Measurements from ENCODE around the gene HIGD2B. TPM values are rescaled to one million over a fixed set of nuclear protein-coding genes. Genes with fewer than 3 reads are reported as not detected.
A peak's percentile ranks its signal among the peaks of the same experiment; 100 is the strongest.
"Not testable (repeated sequence)": the region's sequence is repeated elsewhere in the genome, so short reads cannot be mapped to it uniquely, and the experiment has no call there.

Gene HIGD2B
- total RNA-seq, 1 donor from 2014 or later = not detected

GRCh38 chr15:72728821-72729220 is 42.8 kb upstream of the HIGD2B start:
- H3K4me1 ChIP-seq = no peaks in the 10 kb centered on the region
- H3K27ac ChIP-seq = no peak overlapping the region
- H3K9me3 ChIP-seq = no peaks in the 10 kb centered on the region
- peaks cover 2 to 43% of the 10 kb centered on the region in 2 donors for H3K36me3 ChIP-seq
- H3K27me3 ChIP-seq = no peaks in the 10 kb centered on the region
- no peak for TF ChIP-seq CTCF (IDR thresholded peaks at IDR 0.05)
- no peak for DNase-seq (ENCODE audit: low spot score in 2 of 2)
- intact Hi-C loops (cut with DNase I) = no loop called here
- no peak overlapping the region for H3K4me3 ChIP-seq

DNA sequence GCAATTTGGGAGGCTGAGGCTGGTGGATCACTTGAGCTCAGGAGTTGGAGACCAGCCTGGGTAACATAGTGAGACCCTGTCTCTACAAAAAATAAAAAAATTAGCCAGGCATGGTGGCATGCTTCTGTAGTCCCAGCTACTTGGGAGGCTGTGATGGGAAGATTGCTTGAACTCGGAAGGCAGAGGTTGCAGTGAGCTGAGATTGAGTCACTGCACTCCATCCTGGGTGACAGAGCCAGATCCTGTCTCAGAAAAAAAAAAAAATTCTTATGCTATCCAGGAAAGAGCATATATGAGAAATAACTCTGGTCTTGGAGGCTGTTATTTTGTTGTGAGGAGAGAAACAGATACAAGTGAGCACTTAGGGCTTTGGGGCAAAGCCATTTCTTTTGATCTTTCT is 42.3 kb upstream of the HIGD2B start:
- peaks cover 2 to 37% of the 10 kb centered on the region in 2 donors for H3K36me3 ChIP-seq
- intact Hi-C loops (cut with DNase I); H3K4me1 ChIP-seq; H3K9me3 ChIP-seq; DNase-seq (ENCODE audit: low spot score in 2 of 2); H3K4me3 ChIP-seq; H3K27ac ChIP-seq; H3K27me3 ChIP-seq: not testable (repeated sequence)

DNA sequence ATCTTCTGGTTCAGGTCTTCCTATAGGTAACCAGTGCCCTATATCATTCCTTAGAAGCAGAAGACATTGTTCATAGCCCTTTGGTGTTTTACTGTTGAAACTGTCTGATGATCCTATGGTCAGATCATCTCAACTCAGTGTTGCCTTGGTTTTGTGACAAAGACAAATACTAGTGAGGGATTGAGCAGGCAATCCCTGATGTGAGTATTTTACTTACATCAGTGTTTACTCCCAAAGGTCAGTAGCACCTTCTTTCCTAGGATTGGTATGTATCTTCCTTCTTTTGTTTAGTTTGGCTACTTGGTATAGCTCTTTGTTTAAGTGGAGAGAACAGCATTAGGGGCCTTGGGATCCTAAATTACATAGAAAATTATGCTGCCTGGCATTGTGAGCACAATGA is 41.2 kb upstream of the HIGD2B start:
- no peak overlapping the region for H3K4me3 ChIP-seq
- intact Hi-C loops (cut with DNase I) = no loop called here
- no peak for TF ChIP-seq CTCF (IDR thresholded peaks at IDR 0.05)
- no peaks in the 10 kb centered on the region for H3K4me1 ChIP-seq
- no peaks in the 10 kb centered on the region for H3K9me3 ChIP-seq
- no peaks in the 10 kb centered on the region for H3K27me3 ChIP-seq
- no peak for DNase-seq (ENCODE audit: low spot score in 2 of 2)
- H3K36me3 ChIP-seq = peaks cover 2 to 30% of the 10 kb centered on the region in 2 donors
- no peak overlapping the region for H3K27ac ChIP-seq

GRCh38 chr15:72725851-72726250 is 39.9 kb upstream of the HIGD2B start:
- H3K4me3 ChIP-seq; H3K9me3 ChIP-seq; H3K4me1 ChIP-seq; intact Hi-C loops (cut with DNase I); H3K27me3 ChIP-seq; DNase-seq (ENCODE audit: low spot score in 2 of 2); H3K27ac ChIP-seq: not testable (repeated sequence)
- peaks cover 2 to 22% of the 10 kb centered on the region in 2 donors for H3K36me3 ChIP-seq

GRCh38 chr15:72725446-72725845 is 39.5 kb upstream of the HIGD2B start:
- TF ChIP-seq CTCF (IDR thresholded peaks at IDR 0.05) = no peak
- no peaks in the 10 kb centered on the region for H3K4me1 ChIP-seq
- peaks cover 2 to 22% of the 10 kb centered on the region in 2 donors for H3K36me3 ChIP-seq
- H3K9me3 ChIP-seq = no peaks in the 10 kb centered on the region
- H3K27me3 ChIP-seq = no peaks in the 10 kb centered on the region
- no peak overlapping the region for H3K4me3 ChIP-seq
- no peak for DNase-seq (ENCODE audit: low spot score in 2 of 2)
- intact Hi-C loops (cut with DNase I) = no loop called here
- no peak overlapping the region for H3K27ac ChIP-seq

- DNase-seq (ENCODE audit: low spot score in 2 of 2) = no peak
- H3K4me1 ChIP-seq = no peaks in the 10 kb centered on the region
- intact Hi-C loops (cut with DNase I) = loop anchor here (5.0 kb wide), 1 partner anchor 548 kb away; no protein-coding TSS in a partner anchor
- H3K4me3 ChIP-seq = no peak overlapping the region
- no peak for TF ChIP-seq CTCF (IDR thresholded peaks at IDR 0.05)
- H3K27me3 ChIP-seq = no peaks in the 10 kb centered on the region
- H3K27ac ChIP-seq = no peak overlapping the region
- no peaks in the 10 kb centered on the region for H3K9me3 ChIP-seq
- H3K36me3 ChIP-seq = peaks cover 2 to 22% of the 10 kb centered on the region in 2 donors
Measured at GRCh38 chr15:72724028-72724427, 38.0 kb upstream of the HIGD2B start.

- no peaks in the 10 kb centered on the region for H3K9me3 ChIP-seq
- H3K4me1 ChIP-seq = no peaks in the 10 kb centered on the region
- intact Hi-C loops (cut with DNase I) = loop anchor here (5.0 kb wide), 1 partner anchor 550 kb away; no protein-coding TSS in a partner anchor
- H3K36me3 ChIP-seq = peaks cover 5 to 18% of the 10 kb centered on the region in 2 donors
- TF ChIP-seq CTCF (IDR thresholded peaks at IDR 0.05) = peak; percentile 30 to 65 (median 45)
- DNase-seq (ENCODE audit: low spot score in 2 of 2) = peak in 1 of 2 donors; percentile 71
- no peak overlapping the region for H3K27ac ChIP-seq
- H3K27me3 ChIP-seq = no peaks in the 10 kb centered on the region
- no peak overlapping the region for H3K4me3 ChIP-seq
Measured at GRCh38 chr15:72722071-72722696, 36.2 kb upstream of the HIGD2B start.

- H3K4me3 ChIP-seq; intact Hi-C loops (cut with DNase I); H3K4me1 ChIP-seq; DNase-seq (ENCODE audit: low spot score in 2 of 2); H3K27ac ChIP-seq; H3K9me3 ChIP-seq; H3K27me3 ChIP-seq: not testable (repeated sequence)
- H3K36me3 ChIP-seq = peaks cover under 1 to 21% of the 10 kb centered on the region in 2 donors
Measured at GRCh38 chr15:72708551-72709303, 22.7 kb upstream of the HIGD2B start.
